ENCODE measurements around the gene ZHX3.

Gene ZHX3

DNA sequence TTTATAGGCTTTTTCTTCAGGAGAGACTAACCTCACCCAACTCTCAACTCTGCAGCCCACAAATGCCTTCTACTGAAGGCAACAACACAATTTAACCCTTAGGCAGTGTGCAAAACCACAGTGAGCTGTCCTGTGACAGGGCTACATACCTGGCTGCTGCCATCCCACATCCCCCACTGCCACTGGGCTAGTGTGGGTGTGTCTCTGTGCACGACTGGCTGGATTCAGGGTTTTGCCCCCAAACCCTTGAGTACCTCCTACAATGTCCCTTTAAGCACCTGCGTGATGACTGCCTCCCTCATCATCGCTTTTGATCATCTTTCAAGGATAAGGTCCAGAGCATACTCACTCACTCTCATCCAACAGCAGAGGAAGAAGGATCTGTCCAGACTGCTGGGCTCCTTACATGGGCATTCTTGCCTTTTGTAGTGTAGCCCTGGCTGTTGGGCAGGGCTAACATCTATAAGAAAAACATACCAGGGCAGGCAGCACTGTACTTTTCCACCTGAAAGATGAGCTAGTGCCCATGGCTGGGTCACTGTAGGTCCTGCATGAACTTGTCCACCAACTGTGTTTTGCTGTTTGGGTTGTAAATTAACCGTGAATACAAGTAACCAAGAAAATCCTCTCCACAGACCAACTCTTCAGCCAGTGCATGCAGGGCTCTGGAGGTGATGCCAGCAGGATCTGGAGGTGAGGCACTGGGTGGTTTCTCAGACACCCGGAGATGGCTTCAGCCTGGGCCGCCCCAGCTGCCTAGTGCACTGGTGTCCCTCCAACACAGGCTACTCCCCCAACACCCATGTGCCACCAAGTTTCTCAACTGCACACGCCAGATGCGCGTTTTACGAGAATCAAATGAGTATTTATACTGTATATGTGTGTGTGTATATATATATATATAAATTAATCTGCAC is 135.0 kb downstream of the ZHX3 start:
- H3K4me3 Mint-ChIP-seq = no peak overlapping the region
- peaks cover 4% of the 10 kb centered on the region for H3K36me3 Mint-ChIP-seq
- peaks cover 18% of the 10 kb centered on the region for H3K4me1 Mint-ChIP-seq (ENCODE audit: low read depth)
- H3K27ac Mint-ChIP-seq = peak overlapping the region; percentile 64
- H3K27me3 Mint-ChIP-seq = no peaks in the 10 kb centered on the region
- no peaks in the 10 kb centered on the region for H3K9me3 Mint-ChIP-seq (ENCODE audit: low read depth)

DNA sequence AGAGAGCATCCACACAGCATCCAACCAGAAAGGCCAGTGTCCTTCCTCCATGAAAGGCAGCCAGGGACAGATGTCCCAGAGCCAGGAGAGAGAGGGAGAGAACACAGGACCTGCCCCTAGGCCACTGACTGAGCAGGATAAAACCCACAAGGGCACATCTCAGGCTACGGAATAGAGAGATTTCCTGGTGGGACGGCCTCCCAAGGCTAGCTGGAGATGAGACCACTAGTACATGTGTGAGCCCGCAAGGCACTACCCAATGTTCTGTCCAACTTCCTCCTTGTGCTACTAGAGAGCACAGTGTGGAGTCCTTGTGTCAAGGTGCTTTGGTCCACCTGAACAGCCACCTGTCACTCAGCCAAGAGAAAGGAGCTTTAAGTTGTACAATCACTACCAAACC is 136.0 kb downstream of the ZHX3 start:
- Mint-ChIP-seq H3K36me3 (peaks cover 4% of the 10 kb centered on the region), H3K9me3 (ENCODE audit: low read depth) (no peaks in the 10 kb centered on the region), H3K4me3 (no peak overlapping the region), H3K27ac (peak overlapping the region; percentile 64), H3K27me3 (no peaks in the 10 kb centered on the region), H3K4me1 (ENCODE audit: low read depth) (peaks cover 18% of the 10 kb centered on the region)

DNA sequence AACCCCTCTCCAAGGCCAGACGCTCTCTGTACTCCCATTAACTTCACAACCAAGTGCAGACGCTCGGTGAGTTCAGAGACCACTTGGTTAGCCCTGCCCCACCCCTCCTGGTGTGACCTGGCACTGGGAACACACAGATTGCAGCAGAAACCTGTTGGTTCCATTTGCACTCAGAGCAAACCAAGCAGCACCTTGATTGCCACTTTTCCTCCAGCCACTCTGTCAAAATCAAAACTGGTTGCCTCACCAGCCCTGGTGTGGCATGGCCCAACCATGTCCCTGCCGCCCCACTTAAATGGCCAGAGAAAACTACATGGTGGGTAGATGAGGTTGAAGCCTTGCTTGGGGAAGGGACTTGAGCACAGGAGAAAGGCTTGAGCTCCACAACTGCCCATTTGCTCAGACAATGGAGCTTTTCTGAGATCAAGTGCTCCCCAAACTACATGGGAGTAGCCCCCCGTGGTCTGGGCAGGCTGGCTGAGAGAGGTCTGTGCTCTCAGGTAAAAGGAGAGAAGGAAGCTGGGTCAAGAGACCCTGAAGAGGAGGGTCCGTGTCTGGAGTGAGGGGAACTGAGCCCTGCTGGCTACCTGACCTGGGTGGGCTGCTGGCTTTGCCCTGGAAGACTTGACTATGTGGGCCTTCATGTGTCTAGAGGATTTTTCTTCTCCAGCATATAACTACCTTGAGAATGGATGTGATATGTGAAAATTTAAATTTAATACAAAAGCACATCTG is 136.8 kb downstream of the ZHX3 start:
- H3K4me1 Mint-ChIP-seq (ENCODE audit: low read depth) = peaks cover 21% of the 10 kb centered on the region

DNA sequence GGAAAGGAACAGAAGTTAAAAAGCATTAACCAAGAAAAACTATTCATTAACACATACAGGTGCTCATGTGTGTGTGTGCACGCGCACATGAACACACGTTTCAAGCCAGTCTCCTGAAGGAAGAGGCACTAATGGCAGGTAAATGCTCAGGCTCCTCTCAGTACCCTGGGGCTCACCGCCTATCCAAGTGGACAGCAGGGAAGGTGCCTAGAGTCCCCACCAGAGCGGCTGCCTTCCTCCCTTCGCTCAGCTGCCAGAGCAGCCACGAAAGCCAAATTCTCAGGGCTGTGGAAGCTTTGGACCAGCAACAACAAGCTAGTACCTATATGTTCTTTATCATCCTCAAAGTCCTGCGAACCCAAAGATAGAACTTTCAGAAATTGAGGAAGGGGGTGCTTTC is 137.6 kb downstream of the ZHX3 start:
- Mint-ChIP-seq H3K36me3 (peaks cover 4% of the 10 kb centered on the region), H3K27ac (peak overlapping the region; percentile 75), H3K4me3 (no peak overlapping the region), H3K4me1 (ENCODE audit: low read depth) (peaks cover 23% of the 10 kb centered on the region), H3K9me3 (ENCODE audit: low read depth) (no peaks in the 10 kb centered on the region), H3K27me3 (no peaks in the 10 kb centered on the region)

More for the DNA sequence above, 136.8 kb downstream of the ZHX3 start:
- Mint-ChIP-seq H3K27me3 (no peaks in the 10 kb centered on the region), H3K4me3 (no peak overlapping the region), H3K9me3 (ENCODE audit: low read depth) (no peaks in the 10 kb centered on the region), H3K27ac (peak overlapping the region; percentile 64), H3K36me3 (peaks cover 4% of the 10 kb centered on the region)

DNA sequence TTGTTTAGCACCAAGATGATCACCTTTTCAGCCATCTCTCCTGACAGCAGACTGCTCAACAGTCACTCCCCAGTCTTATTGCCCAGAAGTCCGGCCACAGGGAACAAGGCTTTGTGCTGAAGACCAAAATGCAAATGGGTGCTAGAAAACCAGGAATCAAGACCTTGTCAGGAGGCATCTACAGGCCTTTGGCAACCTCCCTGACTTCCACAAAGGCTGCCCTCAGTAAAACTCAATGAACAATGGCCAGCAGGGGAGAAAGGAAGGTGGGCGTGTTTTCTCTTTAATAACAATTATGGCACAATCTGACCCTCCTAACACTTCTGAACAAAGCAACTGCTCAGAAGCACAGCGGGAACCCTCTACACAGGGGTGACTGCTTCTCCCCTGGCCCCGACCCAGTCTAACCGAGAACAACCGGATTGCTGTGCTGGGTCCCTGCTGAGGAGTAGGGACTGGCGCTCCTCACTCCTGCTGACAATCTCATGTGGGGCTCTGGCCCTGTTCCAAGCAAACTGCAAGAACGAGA is 138.6 kb downstream of the ZHX3 start:
- H3K4me1 Mint-ChIP-seq (ENCODE audit: low read depth) = peaks cover 27% of the 10 kb centered on the region

DNA sequence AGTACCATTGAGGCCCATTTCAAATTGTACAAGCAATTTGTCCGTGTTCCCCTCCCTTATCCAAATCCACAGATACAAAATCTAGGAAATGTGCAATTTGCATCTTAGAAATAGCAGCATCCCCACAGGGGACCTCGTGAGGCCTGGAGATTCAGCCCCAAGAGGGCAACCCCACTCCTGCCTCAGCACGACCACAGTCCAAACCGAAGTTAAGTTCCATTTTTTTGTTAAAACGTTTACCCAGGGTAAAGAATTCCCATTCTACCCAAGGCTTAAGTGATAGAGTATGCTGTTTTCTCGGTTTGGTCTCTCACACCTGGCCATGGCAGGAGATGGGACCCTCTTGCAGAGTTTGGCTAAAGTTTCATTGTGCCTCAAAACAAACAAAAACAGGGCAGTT is 139.0 kb downstream of the ZHX3 start:
- Mint-ChIP-seq H3K27ac (peak overlapping the region; percentile 81), H3K27me3 (no peaks in the 10 kb centered on the region), H3K36me3 (peaks cover 4% of the 10 kb centered on the region), H3K4me3 (no peak overlapping the region), H3K9me3 (ENCODE audit: low read depth) (no peaks in the 10 kb centered on the region), H3K4me1 (ENCODE audit: low read depth) (peaks cover 28% of the 10 kb centered on the region)

More for the DNA sequence above, 138.6 kb downstream of the ZHX3 start:
- Mint-ChIP-seq H3K9me3 (ENCODE audit: low read depth) (no peaks in the 10 kb centered on the region), H3K36me3 (peaks cover 4% of the 10 kb centered on the region), H3K27ac (peak overlapping the region; percentile 51), H3K4me3 (no peak overlapping the region), H3K27me3 (no peaks in the 10 kb centered on the region)

DNA sequence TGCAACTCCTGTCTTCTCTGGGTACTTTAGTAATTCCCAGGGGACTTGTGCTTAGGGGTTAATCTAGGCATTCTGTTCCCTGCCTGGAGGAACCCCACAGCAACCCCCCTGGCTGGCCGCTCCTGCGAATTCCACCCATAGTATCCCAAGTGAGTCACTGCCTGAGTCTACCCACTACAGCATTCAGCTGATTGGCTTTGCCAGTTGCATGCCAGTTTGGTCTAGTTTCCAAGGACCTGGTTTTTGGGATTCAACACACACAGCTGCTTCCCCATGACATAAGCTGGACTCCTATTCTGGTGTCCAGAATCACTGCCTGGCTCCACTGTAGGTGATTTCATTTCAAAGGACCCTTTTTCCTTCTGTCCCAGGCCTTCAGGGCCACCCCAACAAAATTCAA is 139.9 kb downstream of the ZHX3 start:
- peaks cover 4% of the 10 kb centered on the region for H3K36me3 Mint-ChIP-seq
- H3K27me3 Mint-ChIP-seq = no peaks in the 10 kb centered on the region
- H3K4me3 Mint-ChIP-seq = no peak overlapping the region
- H3K27ac Mint-ChIP-seq = peak overlapping the region; percentile 81
- H3K4me1 Mint-ChIP-seq (ENCODE audit: low read depth) = peaks cover 33% of the 10 kb centered on the region
- H3K9me3 Mint-ChIP-seq (ENCODE audit: low read depth) = no peaks in the 10 kb centered on the region

DNA sequence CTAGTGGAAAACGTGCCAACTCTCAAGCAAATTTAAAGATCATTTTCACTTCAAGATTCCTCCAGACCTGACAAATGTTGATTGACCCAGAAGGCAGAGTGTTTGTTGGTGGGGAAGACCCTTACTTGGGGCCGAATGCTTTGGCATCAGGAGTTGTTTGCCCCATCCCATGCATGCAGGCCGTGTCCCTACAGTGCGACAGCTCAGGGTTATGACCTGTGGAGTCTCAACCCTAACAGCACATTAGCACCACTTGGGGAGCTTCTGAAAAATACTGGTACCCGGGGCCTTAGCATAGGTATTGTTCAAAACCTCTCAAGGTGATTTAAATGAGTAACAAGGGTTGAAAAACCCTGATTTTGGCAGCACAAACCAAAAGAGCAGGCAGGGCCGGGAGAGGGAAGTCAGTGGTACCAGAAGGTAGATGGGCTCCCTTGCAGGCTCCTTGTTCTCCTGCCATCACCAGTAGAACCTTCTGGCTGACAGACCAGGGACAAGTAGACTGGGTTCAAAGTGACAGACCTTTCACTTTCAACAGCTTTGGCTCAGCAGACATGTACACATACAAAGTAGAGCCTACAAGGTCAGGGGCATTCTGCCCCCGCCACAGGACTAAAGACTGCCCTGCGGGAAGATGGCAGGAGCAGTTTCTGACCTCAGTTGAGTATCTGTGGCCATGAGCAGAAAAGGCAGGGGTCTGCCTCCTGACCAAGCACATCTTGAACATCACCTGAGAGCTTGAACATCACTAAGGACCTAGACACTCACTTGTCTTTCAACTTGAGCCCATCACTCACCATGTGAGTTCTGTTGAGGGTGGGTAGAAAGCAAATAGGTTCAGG is 140.6 kb downstream of the ZHX3 start:
- H3K9me3 Mint-ChIP-seq (ENCODE audit: low read depth) = no peaks in the 10 kb centered on the region
- H3K4me1 Mint-ChIP-seq (ENCODE audit: low read depth) = peaks cover 30% of the 10 kb centered on the region
- H3K4me3 Mint-ChIP-seq = no peak overlapping the region
- H3K36me3 Mint-ChIP-seq = peaks cover 3% of the 10 kb centered on the region
- no peaks in the 10 kb centered on the region for H3K27me3 Mint-ChIP-seq
- H3K27ac Mint-ChIP-seq = peak overlapping the region; percentile 55

DNA sequence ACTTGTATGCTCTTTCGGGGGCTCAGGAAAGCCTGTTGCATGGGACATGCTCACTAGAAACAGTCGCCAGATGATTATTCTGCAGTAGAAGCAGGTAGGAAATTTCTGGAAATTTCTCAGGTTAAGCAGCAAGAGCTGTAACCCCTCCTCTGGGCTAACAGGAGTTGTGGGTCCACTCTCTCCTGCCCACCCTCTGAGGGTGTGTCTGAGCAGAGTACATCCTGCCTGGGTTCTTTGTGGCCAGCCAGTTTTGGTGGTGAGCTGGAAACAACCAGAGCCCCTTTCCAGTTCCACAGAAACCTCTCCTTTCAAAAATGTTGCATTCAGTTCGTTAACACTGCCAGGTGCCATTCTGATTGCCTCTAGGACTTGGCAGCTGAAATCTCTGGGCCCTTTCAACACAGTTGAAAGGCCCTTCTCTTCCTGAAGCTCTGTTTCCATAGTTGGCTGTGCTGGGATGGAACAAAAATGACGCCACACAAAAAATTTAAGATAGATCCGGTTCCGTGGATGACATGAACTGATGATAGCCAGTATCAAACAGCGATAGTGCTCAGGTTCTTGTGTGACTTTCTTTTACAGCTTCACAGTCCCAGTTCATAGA is 141.7 kb downstream of the ZHX3 start:
- Mint-ChIP-seq H3K27me3 (no peaks in the 10 kb centered on the region), H3K36me3 (no peaks in the 10 kb centered on the region), H3K27ac (peak overlapping the region; percentile 55), H3K4me3 (no peak overlapping the region), H3K4me1 (ENCODE audit: low read depth) (peaks cover 34% of the 10 kb centered on the region), H3K9me3 (ENCODE audit: low read depth) (no peaks in the 10 kb centered on the region)

DNA sequence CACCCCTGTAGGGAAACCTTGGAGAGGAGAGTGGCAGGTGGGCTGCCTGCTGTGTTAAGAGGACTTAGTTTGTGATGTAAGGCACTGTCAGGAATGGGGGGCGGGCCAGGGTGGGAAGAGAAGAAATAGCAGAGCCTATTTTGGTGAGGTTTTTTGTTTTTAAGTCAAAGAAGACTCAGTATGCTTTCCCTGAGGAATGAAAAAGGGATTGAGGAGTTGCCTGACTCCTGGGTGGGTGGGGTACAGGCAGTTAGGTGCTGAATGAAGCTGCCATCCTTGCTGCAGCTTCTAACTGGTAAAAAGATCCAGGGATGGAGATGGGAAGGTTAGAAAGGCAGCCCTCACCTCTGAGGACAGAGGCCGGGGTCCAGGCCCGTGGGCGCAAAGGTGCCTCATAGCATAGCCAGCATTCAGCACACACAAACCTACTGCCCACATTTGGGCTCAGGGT is 142.3 kb downstream of the ZHX3 start:
- Mint-ChIP-seq H3K4me1 (ENCODE audit: low read depth) (peaks cover 39% of the 10 kb centered on the region), H3K27me3 (no peaks in the 10 kb centered on the region), H3K27ac (peak overlapping the region; percentile 79), H3K4me3 (no peak overlapping the region), H3K9me3 (ENCODE audit: low read depth) (no peaks in the 10 kb centered on the region), H3K36me3 (no peaks in the 10 kb centered on the region)

DNA sequence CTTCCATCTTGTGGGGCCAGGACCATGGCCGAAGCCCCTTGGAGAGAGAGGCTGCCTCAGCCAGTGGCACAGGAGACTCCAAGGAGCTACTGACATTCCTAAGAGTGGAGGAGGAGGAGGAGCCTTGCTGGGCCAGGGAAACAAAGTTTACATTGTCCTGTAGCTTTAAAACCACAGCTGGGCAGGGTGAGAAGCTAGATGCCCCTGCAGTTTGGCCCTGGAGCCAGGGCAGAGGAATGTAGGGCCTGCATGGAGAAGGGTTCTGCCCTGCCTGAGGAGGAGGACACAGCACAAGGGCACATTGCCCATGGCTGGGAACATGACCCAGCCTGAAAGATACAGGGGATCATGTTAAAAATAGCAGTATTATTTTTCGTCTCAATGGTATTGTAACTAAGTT is 142.7 kb downstream of the ZHX3 start:
- Mint-ChIP-seq H3K4me3 (no peak overlapping the region), H3K4me1 (ENCODE audit: low read depth) (peaks cover 39% of the 10 kb centered on the region), H3K27me3 (no peaks in the 10 kb centered on the region), H3K27ac (peak overlapping the region; percentile 79), H3K9me3 (ENCODE audit: low read depth) (no peaks in the 10 kb centered on the region), H3K36me3 (no peaks in the 10 kb centered on the region)

DNA sequence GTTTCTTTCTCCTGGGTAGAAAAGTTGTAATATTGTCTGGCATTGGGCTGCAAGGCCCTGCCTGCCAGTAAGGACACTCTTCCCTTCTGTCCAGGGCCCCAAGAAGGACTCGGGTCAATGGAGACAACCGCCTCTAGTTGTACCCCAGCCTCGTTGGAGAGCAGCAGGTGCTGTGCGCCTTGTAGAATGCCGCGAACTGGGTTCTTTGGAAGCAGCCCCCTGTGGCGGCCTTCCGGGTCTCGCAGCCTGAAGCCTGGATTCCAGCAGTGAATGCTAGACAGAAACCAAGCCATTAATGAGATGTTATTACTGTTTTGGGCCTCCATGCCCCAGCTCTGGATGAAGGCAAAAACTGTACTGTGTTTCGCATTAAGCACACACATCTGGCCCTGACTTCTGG is 143.2 kb downstream of the ZHX3 start:
- H3K36me3 Mint-ChIP-seq = no peaks in the 10 kb centered on the region

DNA sequence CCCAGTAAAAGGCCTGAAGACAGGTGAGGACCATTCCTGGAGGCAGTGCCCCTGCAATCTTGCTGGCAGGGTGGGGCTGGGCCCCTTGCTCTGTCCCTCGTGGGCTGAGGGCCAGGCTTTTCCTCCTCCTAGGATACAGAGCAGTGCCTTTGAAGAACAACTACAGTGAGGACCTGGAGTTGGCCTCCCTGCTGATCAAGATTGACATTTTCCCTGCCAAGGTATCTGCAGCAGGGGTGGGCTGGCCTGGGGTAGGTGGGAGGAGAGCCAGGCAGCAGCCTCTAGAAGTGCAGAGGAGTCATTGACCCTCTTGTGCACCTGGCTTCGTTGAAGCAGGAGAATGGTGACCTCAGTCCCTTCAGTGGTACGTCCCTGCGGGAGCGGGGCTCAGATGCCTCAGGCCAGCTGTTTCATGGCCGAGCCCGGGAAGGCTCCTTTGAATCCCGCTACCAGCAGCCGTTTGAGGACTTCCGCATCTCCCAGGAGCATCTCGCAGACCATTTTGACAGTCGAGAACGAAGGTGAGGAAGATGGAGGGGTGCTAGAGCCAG is 143.7 kb downstream of the ZHX3 start:
- H3K4me1 Mint-ChIP-seq (ENCODE audit: low read depth) = peaks cover 39% of the 10 kb centered on the region
- no peaks in the 10 kb centered on the region for H3K27me3 Mint-ChIP-seq
- no peaks in the 10 kb centered on the region for H3K36me3 Mint-ChIP-seq
- no peak overlapping the region for H3K4me3 Mint-ChIP-seq
- H3K9me3 Mint-ChIP-seq (ENCODE audit: low read depth) = no peaks in the 10 kb centered on the region
- peak overlapping the region; percentile 80 for H3K27ac Mint-ChIP-seq

More for the DNA sequence above, 143.2 kb downstream of the ZHX3 start:
- Mint-ChIP-seq H3K9me3 (ENCODE audit: low read depth) (no peaks in the 10 kb centered on the region), H3K27me3 (no peaks in the 10 kb centered on the region), H3K4me3 (no peak overlapping the region), H3K4me1 (ENCODE audit: low read depth) (peaks cover 38% of the 10 kb centered on the region), H3K27ac (peak overlapping the region; percentile 79)

All from activated naive CD8-positive, alpha-beta T cell (primary cell).